Activated T-helper 17 cell treated with anti-CD3 and anti-CD28 coated beads, Interleukin-2, amount 50 U/mL, for 72 hours (primary cell): Measurements from ENCODE around the gene CEACAM19. TPM values are rescaled to one million over a fixed set of nuclear protein-coding genes. Genes with fewer than 3 reads are reported as not detected.
"Not testable (repeated sequence)": the region's sequence is repeated elsewhere in the genome, so short reads cannot be mapped to it uniquely, and the experiment has no call there.

Experiments
- ATAC-seq: fragments of 150-1000 bp; cut with Tn5 transposase; replicated peaks from 2 replicates; pipeline ENCODE4 v1.10.0; 2021; ENCODE audit warnings: mild to moderate bottlenecking, moderate library complexity
- H3K27ac Mint-ChIP-seq: one replicate; pipeline ENCODE4 v1.8.0; 2022; ENCODE audit warnings: mixed read lengths
- H3K27me3 Mint-ChIP-seq: one replicate; pipeline ENCODE4 v1.8.0; 2022; ENCODE audit warnings: mixed read lengths
- H3K36me3 Mint-ChIP-seq: one replicate; pipeline ENCODE4 v1.8.0; 2022; ENCODE audit warnings: low read depth, mild to moderate bottlenecking, mixed read lengths
- H3K4me1 Mint-ChIP-seq: one replicate; pipeline ENCODE4 v1.8.0; 2022; ENCODE audit warnings: mixed read lengths
- H3K4me3 Mint-ChIP-seq: one replicate; pipeline ENCODE4 v1.8.0; 2022; ENCODE audit warnings: mild to moderate bottlenecking, mixed read lengths
- H3K9me3 Mint-ChIP-seq: one replicate; pipeline ENCODE4 v1.8.0; 2022; ENCODE audit warnings: mixed read lengths
- total RNA-seq, 2 donors: library from RNA; stranded (reverse); gene quantifications; one replicate each; pipeline ENCODE4 v1.2.3, GENCODE V29; 2022

Gene CEACAM19, protein sequence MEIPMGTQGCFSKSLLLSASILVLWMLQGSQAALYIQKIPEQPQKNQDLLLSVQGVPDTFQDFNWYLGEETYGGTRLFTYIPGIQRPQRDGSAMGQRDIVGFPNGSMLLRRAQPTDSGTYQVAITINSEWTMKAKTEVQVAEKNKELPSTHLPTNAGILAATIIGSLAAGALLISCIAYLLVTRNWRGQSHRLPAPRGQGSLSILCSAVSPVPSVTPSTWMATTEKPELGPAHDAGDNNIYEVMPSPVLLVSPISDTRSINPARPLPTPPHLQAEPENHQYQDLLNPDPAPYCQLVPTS
- 1 to 10 TPM; 1.1 to 1.6 TPM for total RNA-seq

DNA sequence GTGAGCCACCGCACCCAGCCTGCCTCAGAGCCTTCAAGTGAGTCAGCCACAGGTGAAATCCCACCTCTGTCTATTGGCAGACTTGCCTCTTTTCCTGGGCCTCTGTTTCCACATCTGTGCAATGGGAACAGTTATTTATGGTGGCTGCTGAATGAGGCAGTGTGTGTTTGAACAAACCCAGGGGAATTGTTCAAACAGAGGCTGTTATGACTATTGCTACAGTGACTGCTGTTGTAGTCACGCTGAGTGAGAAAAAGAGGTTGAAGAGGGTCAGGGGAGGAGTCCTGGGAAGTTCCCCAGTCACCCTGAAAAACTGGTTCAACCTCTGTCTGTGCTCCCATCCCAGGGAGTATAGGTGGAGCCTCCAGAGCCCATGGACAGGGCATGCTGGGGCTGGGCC is at the start of gene CEACAM19:
TSS of gene CEACAM19 (plus strand) at position 83 of the 400 bp plus-strand sequence. CDS start 450 bp downstream, outside the sequence.
- Mint-ChIP-seq H3K4me1 (no peaks in the 10 kb centered on the region), H3K36me3 (no peaks in the 10 kb centered on the region), H3K27me3 (no peaks in the 10 kb centered on the region), H3K4me3 (no peak within 1 kb of the TSS), H3K27ac (no peak within 1 kb of the TSS), H3K9me3 (no peaks in the 10 kb centered on the region)
- peak; percentile 62 for ATAC-seq

DNA sequence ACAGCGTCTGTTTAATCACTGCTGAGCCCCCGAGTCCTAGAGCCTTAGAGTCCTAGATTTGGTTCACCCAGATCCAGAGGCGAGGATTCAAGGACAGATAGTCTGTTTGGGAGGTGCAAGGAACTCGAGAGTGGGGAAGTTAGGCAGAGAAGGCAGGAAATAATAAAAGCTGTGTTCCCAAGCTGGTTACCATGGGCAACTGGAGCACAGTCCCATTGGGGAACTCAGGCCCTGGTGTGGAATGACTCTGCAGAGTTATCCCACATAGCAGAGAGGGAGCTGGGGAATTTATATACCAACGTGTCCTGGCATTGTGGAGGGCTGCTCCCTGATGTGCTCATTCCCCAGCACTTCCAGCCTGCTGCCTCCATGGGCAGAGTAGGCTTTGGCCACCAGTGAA is 48.2 kb upstream of the CEACAM19 start:
- no peaks in the 10 kb centered on the region for H3K4me1 Mint-ChIP-seq
- no peak for ATAC-seq
- no peaks in the 10 kb centered on the region for H3K9me3 Mint-ChIP-seq
- H3K36me3 Mint-ChIP-seq, result no peaks in the 10 kb centered on the region
- no peak overlapping the region for H3K4me3 Mint-ChIP-seq
- H3K27ac Mint-ChIP-seq, result no peak overlapping the region
- peaks cover 22% of the 10 kb centered on the region for H3K27me3 Mint-ChIP-seq

GRCh38 chr19:44623626-44624025 is 47.7 kb upstream of the CEACAM19 start:
- peaks cover 22% of the 10 kb centered on the region for H3K27me3 Mint-ChIP-seq
- no peak overlapping the region for H3K27ac Mint-ChIP-seq
- H3K4me1 Mint-ChIP-seq, result no peaks in the 10 kb centered on the region
- no peak overlapping the region for H3K4me3 Mint-ChIP-seq
- no peak for ATAC-seq
- no peaks in the 10 kb centered on the region for H3K9me3 Mint-ChIP-seq
- H3K36me3 Mint-ChIP-seq, result no peaks in the 10 kb centered on the region

GRCh38 chr19:44624840-44625354 is 46.4 kb upstream of the CEACAM19 start:
- H3K4me3 Mint-ChIP-seq, result no peak overlapping the region
- H3K36me3 Mint-ChIP-seq, result no peaks in the 10 kb centered on the region
- ATAC-seq, result no peak
- peaks cover 25% of the 10 kb centered on the region for H3K27me3 Mint-ChIP-seq
- H3K27ac Mint-ChIP-seq, result no peak overlapping the region
- no peaks in the 10 kb centered on the region for H3K4me1 Mint-ChIP-seq
- H3K9me3 Mint-ChIP-seq, result no peaks in the 10 kb centered on the region

DNA sequence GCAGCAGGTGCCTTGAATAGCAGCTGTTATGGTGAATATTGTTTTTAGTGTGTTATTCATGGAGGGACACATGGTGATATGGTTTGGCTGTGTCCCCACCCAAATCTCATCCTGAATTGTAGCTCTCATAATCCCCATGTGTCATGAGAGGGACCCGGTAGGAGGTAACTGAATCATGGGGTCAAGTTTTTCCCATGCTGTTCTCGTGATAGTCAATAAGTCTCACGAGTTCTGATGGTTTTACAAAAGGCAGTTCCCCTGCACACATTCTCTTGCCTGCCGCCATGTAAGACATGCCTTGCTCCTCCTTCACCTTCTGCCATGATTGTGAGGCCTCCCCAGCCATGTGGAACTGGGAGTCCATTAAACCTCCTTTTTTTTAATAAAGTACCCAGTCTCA is 45.6 kb upstream of the CEACAM19 start:
- not testable (repeated sequence) for ATAC-seq, H3K4me3 Mint-ChIP-seq

DNA sequence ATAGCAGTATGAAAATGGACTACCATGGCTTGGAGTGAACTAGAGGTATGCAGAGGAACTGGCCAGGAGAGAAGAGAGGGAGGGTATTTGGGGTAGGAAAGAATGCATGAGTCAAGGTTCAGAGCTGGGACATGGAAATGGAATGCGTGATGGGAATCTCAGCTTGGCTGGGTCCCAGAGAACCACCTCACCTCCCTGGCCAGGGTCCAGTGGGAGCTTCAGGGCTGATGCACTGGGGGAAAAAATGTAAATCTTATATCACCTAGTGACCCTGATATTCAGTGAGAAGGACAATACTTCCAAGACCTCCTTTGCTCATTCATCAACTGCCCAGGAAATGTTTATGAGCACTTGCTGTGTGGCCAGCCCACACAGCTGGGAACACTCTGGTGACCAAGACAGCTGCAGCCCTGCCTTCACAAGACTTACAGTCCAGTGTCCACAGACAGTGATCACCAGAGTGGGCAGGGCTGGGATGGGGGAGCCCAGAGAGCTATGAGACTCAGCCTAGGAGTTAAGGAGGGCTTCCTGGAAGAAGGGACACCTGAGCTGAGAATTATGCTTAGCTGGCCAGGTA is 45.1 kb upstream of the CEACAM19 start:
- no peak for ATAC-seq
- Mint-ChIP-seq H3K9me3 (no peaks in the 10 kb centered on the region), H3K27ac (no peak overlapping the region), H3K36me3 (no peaks in the 10 kb centered on the region), H3K4me1 (no peaks in the 10 kb centered on the region), H3K4me3 (no peak overlapping the region), H3K27me3 (peaks cover 25% of the 10 kb centered on the region)

More for the DNA sequence above, 45.6 kb upstream of the CEACAM19 start:
- H3K27ac Mint-ChIP-seq, H3K4me1 Mint-ChIP-seq, H3K36me3 Mint-ChIP-seq, H3K9me3 Mint-ChIP-seq: not testable (repeated sequence)
- H3K27me3 Mint-ChIP-seq, result peaks cover 25% of the 10 kb centered on the region

DNA sequence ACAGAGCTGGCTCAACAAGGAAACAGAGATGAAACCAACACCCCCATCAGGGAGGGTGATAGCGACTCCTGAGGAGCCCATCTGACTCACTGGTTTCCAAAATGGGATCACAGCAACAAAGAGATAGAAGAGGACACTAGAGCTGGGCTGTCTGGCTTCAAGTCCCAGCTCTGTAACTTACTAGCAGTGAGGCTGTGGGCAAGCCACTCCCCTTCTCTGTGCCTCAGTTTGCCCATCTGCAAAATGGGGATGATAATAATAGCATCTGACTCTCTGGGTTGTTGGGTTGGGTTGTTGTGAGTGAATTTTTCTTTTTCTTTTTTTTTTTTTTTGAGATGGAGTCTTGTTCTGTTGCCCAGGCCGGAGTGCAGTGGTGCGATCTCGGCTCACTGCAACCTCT is 43.7 kb upstream of the CEACAM19 start:
- no peak for ATAC-seq
- Mint-ChIP-seq H3K4me3 (no peak overlapping the region), H3K4me1 (no peaks in the 10 kb centered on the region), H3K36me3 (no peaks in the 10 kb centered on the region), H3K27ac (no peak overlapping the region), H3K27me3 (peaks cover 25% of the 10 kb centered on the region), H3K9me3 (no peaks in the 10 kb centered on the region)

- Mint-ChIP-seq H3K9me3 (no peaks in the 10 kb centered on the region), H3K27me3 (peaks cover 19% of the 10 kb centered on the region), H3K36me3 (no peaks in the 10 kb centered on the region), H3K4me1 (no peaks in the 10 kb centered on the region), H3K4me3 (no peak overlapping the region), H3K27ac (no peak overlapping the region)
- no peak for ATAC-seq
These were observed 42.5 kb upstream of the CEACAM19 start for GRCh38 chr19:44628793-44629192.

- not testable (repeated sequence) for ATAC-seq, H3K36me3 Mint-ChIP-seq, H3K9me3 Mint-ChIP-seq, H3K4me1 Mint-ChIP-seq, H3K27ac Mint-ChIP-seq, H3K4me3 Mint-ChIP-seq
- peaks cover 21% of the 10 kb centered on the region for H3K27me3 Mint-ChIP-seq
These were observed 39.7 kb upstream of the CEACAM19 start for GRCh38 chr19:44631611-44632010.

DNA sequence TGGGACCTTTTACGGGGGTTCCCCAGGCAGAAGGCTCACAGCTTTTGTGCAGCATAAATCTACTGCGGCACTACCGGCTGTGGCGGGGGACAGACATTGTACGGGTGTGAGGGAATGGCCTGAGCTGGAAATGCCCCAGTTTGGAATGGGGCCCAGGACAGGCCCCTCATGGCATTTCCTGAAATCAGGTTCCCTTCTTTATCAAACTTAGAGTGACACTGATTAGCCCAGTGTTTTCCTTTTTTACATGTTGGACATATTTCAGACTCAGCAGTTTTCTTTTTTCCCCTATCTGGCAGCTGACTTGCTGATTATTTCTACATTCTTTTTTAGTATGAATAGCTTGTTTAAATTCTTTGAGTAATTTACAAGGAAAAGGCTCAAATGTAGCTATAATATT is 37.2 kb upstream of the CEACAM19 start:
- not testable (repeated sequence) for H3K4me3 Mint-ChIP-seq, ATAC-seq, H3K36me3 Mint-ChIP-seq, H3K4me1 Mint-ChIP-seq, H3K27ac Mint-ChIP-seq, H3K9me3 Mint-ChIP-seq
- peaks cover 13% of the 10 kb centered on the region for H3K27me3 Mint-ChIP-seq

DNA sequence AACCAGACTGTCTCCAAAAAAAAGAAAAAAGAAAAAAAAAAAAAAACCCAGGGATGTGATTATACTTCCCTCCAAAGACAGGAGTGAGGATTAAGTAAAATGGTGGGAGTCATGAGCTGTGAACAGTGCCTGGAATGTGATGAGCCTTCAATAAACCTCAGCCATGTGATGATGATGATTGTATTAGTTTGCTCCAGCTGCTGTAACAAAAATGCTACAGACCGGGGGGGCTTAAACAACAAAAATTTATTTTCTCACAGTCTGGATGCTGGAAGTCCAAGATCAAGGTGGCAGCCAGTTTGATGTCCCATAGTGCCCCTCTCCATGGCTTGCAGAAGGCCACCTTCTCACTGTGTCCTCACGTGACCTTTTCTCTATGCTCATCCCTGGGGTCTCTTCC is 36.5 kb upstream of the CEACAM19 start:
- no peak for ATAC-seq
- H3K27ac Mint-ChIP-seq, result no peak overlapping the region
- no peaks in the 10 kb centered on the region for H3K36me3 Mint-ChIP-seq
- H3K4me1 Mint-ChIP-seq, result no peaks in the 10 kb centered on the region
- H3K27me3 Mint-ChIP-seq, result peaks cover 13% of the 10 kb centered on the region
- H3K4me3 Mint-ChIP-seq, result no peak overlapping the region
- peaks cover 3% of the 10 kb centered on the region for H3K9me3 Mint-ChIP-seq

GRCh38 chr19:44635581-44636438 is 35.5 kb upstream of the CEACAM19 start:
- Mint-ChIP-seq H3K4me3 (no peak overlapping the region), H3K27me3 (peaks cover 13% of the 10 kb centered on the region), H3K4me1 (no peaks in the 10 kb centered on the region), H3K9me3 (peaks cover 3% of the 10 kb centered on the region), H3K36me3 (no peaks in the 10 kb centered on the region), H3K27ac (no peak overlapping the region)
- ATAC-seq, result no peak

GRCh38 chr19:44636439-44637389 is 34.6 kb upstream of the CEACAM19 start:
- Mint-ChIP-seq H3K36me3 (no peaks in the 10 kb centered on the region), H3K9me3 (peaks cover 3% of the 10 kb centered on the region), H3K27ac (no peak overlapping the region), H3K4me1 (no peaks in the 10 kb centered on the region), H3K4me3 (no peak overlapping the region), H3K27me3 (peaks cover 13% of the 10 kb centered on the region)
- ATAC-seq, result no peak

- H3K4me1 Mint-ChIP-seq, result no peaks in the 10 kb centered on the region
- H3K4me3 Mint-ChIP-seq, result no peak overlapping the region
- no peak for ATAC-seq
- no peak overlapping the region for H3K27ac Mint-ChIP-seq
- no peaks in the 10 kb centered on the region for H3K36me3 Mint-ChIP-seq
- H3K9me3 Mint-ChIP-seq, result peaks cover 3% of the 10 kb centered on the region
- H3K27me3 Mint-ChIP-seq, result peaks cover 12% of the 10 kb centered on the region
These were observed 33.9 kb upstream of the CEACAM19 start for GRCh38 chr19:44637390-44637764.
